HG02852 (cell line): ENCODE data around the gene TMEM178A.
"Not testable (repeated sequence)": the region's sequence is repeated elsewhere in the genome, so short reads cannot be mapped to it uniquely, and the experiment has no call there.

Source experiments
- ATAC-seq: cut with Tn5 transposase; IDR thresholded peaks from one replicate; pipeline ENCODE4 v1.9.1; 2021; ENCODE audit warnings: mild to moderate bottlenecking, moderate library complexity; ENCODE audit not compliant: unreplicated experiment

Gene TMEM178A

GRCh38 chr2:39665811-39666490 is at the start of gene TMEM178A:
Gene TMEM178A (plus strand): TSS chr2:39665917. CDS start chr2:39665975, 58 bp downstream.
- ATAC-seq = no peak

- no peak for ATAC-seq
These were observed 47.5 kb upstream of the TMEM178A start for GRCh38 chr2:39618236-39618635.

GRCh38 chr2:39618736-39619135 is 47.0 kb upstream of the TMEM178A start:
- no peak for ATAC-seq

GRCh38 chr2:39620067-39620466 is 45.6 kb upstream of the TMEM178A start:
- no peak for ATAC-seq

GRCh38 chr2:39621596-39621995 is 44.1 kb upstream of the TMEM178A start:
- no peak for ATAC-seq

GRCh38 chr2:39622860-39623259 is 42.9 kb upstream of the TMEM178A start:
- no peak for ATAC-seq

GRCh38 chr2:39623917-39624316 is 41.8 kb upstream of the TMEM178A start:
- ATAC-seq = no peak

- no peak for ATAC-seq
These were observed 40.4 kb upstream of the TMEM178A start for GRCh38 chr2:39625193-39625926.

GRCh38 chr2:39625927-39626270 is 39.8 kb upstream of the TMEM178A start:
- no peak for ATAC-seq

GRCh38 chr2:39628346-39628745 is 37.4 kb upstream of the TMEM178A start:
- ATAC-seq = not testable (repeated sequence)

- no peak for ATAC-seq
These were observed 36.1 kb upstream of the TMEM178A start for GRCh38 chr2:39629646-39630045.

GRCh38 chr2:39631256-39631655 is 34.5 kb upstream of the TMEM178A start:
- ATAC-seq = no peak

- no peak for ATAC-seq
These were observed 34.0 kb upstream of the TMEM178A start for GRCh38 chr2:39631718-39632117.

GRCh38 chr2:39632876-39633275 is 32.8 kb upstream of the TMEM178A start:
- no peak for ATAC-seq

GRCh38 chr2:39636306-39636705 is 29.4 kb upstream of the TMEM178A start:
- ATAC-seq = no peak

- ATAC-seq = no peak
These were observed 27.1 kb upstream of the TMEM178A start for GRCh38 chr2:39638581-39638980.

GRCh38 chr2:39640107-39640506 is 25.6 kb upstream of the TMEM178A start:
- no peak for ATAC-seq

- ATAC-seq = no peak
These were observed 25.0 kb upstream of the TMEM178A start for GRCh38 chr2:39640681-39641080.

- no peak for ATAC-seq
These were observed 24.1 kb upstream of the TMEM178A start for GRCh38 chr2:39641635-39642034.

GRCh38 chr2:39642051-39642718 is 23.5 kb upstream of the TMEM178A start:
- no peak for ATAC-seq

GRCh38 chr2:39645826-39646225 is 19.9 kb upstream of the TMEM178A start:
- no peak for ATAC-seq

- no peak for ATAC-seq
These were observed 19.4 kb upstream of the TMEM178A start for GRCh38 chr2:39646267-39646666.
